GM19239 (cell line): Measurements from ENCODE around the gene NBEA.
"Not testable (repeated sequence)": the region's sequence is repeated elsewhere in the genome, so short reads cannot be mapped to it uniquely, and the experiment has no call there.

Experiments
- DNase-seq: peaks from one replicate; pipeline ENCODE4 v3.0.0; 2011; ENCODE audit warnings: low spot score; ENCODE audit not compliant: insufficient read length
- FAIRE-seq: peaks from 2 replicates; lab custom pipeline; 2011; peaks lifted over from hg19 to GRCh38; lab: Jason Lieb, UNC

The NBEA gene

DNA sequence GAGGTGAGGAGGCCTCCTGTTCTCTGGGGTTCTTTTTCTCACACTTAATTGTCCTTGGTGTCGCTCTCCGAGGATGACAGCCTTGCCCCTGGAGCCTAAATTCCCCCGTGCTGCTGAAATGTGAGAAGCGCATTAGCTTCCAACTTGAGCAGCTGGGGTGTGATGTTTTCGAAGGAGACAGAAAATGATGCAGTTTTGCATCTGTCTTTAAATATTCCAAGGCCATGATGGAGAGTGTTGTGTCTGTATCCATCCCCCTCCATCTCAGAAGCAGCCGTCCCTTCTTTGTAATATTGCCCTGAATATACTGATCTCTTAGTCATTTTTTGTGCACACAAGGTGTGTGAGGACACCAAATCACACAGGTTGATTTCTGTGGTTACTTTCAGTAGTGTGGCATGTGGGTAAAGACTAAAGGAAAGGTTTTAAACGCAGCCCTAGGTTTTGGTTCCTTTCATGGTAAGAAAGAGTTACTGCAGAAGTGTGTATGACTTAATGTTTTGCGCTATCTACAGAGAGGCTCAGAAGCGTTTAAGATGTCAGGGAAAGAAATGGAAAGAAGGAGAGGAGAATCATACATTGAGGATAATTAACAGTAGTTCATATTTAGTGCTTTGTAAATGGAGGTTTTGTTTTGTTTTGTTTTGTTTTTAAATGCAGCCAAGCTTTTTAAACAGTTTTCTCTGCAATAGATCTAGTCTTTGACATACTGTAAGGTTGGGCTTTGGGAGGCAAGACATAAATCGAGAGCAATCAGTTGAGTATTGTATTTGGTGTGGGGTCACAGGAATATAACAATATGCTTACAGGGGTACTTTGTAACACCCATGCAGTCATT is 1.6 kb downstream of the NBEA start:
- DNase-seq (no peak), FAIRE-seq (no peak)

DNA sequence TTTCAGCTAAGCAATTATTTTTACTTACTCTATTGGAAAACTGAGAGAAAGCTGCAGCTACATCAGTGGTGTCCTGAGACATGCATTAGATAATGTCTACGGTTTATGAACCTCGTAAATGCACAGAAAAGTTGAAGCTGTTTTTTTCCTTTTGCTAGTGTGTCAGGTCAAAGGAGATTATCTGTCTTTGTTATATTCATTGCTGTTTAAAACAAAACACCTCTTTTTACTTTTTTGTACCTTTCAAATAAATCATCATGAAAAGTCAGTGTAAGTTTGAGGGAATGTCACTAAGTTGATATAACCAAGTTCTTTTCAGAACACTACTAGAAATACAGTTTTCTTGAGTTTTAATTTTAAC is 2.2 kb downstream of the NBEA start:
- no peak for FAIRE-seq
- no peak for DNase-seq

DNA sequence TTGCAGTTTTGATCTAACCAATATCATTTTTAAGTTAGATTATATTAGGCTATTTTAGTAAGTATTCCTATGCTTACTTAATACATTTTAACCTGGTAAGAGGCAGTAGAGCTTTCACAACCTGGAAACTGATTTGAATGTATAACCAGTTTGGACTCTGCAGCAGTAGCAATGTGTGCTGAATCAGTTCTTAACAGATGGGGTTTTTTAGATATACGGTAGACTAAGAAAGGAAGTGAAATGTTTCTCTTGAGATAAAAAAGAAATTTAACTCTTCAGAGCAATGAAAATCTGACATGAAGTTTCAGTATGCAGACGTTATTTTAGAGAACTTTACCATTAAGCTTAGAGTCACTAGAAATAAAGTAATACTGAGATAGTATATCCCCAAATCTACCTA is 2.7 kb downstream of the NBEA start:
- FAIRE-seq = no peak
- no peak for DNase-seq

DNA sequence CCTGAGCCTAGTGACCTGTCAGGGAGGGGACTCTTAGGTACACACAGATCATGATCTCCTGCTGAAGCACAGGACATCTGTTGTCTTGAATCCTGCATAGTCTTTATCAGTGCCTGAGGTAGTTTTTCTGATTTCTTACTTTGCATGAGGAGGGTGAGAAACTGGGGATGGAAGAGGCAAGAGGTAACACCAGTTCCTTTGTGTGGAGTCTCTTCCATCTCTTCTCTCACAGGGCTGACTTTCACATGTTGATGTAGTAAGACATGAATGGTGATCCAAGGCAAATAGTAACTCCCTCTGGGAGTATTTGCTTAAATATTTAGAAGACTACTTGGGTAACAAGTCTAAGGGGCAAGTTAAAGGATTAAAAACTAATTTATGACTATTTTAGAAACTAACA is 9.5 kb downstream of the NBEA start:
- no peak for DNase-seq
- FAIRE-seq = no peak

DNA sequence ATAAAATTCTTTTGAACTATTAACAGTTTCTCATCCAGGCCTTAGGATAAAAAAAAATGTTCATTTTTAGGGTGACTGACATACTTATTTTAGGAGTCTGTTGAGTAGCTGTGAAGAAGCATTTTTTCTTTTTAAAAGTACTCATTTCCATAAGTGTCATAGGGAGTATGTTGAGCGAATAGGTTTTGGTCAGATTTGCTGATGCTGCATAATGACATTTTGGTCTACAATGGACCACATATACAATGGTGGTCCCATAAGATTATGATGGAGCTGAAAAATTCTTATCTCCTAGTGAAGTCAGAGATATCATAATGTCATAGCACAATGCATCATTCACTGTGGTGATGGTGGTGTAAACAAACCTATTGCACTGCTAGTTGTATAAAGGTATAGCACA is 17.4 kb downstream of the NBEA start:
- DNase-seq = no peak
- FAIRE-seq = no peak

DNA sequence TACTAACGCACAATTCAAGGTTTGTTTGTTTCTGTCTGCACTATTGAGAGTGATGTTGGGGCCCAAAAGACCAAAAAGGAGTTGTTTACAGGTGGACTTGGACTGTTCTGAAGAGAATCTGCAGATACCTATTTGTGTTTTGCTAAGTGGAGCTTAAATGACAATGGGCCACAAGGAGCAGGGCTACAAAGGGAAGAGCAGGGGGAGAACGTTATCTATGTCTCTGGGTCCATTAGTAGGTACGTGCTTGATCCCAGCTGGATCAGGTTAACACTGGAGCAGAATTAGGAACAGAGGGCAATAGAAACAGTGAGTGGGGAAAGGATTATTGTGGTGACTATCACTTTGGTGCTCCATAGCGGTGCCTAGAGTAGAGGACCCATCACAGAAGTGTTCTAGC is 22.5 kb downstream of the NBEA start:
- FAIRE-seq = no peak
- no peak for DNase-seq

DNA sequence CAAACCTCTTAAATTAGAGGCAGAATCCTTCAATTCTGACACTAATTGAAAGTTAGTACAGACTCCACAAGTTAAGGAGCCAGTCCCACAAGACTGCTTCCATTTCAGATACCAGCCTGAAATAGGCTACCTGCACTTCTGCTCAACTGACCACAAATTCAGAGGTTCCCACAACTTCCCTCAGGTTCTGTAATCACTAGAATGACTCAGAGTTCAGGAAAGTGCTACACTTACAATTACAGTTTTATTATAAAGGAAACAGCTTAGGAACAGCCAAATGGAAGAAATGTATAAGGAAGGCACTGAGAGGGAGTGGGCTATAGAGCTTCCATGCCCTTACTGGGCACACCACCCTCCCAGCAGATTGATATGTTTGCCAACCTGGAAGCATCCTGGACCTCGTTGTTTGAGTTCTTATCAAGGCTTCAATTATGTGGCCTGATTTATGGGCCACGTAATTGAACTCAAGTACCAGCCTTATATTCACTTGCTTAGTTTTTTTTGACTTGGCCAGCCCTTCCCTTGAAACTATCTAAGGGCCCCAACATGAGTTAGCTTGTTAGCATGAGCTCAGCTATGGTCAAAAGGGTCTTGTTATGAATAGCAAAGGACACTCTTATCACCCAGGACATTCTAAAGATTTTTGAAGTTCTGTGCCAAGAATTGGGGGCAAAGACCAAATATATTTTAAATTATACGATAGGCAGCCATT is 25.9 kb downstream of the NBEA start:
- no peak for FAIRE-seq

DNA sequence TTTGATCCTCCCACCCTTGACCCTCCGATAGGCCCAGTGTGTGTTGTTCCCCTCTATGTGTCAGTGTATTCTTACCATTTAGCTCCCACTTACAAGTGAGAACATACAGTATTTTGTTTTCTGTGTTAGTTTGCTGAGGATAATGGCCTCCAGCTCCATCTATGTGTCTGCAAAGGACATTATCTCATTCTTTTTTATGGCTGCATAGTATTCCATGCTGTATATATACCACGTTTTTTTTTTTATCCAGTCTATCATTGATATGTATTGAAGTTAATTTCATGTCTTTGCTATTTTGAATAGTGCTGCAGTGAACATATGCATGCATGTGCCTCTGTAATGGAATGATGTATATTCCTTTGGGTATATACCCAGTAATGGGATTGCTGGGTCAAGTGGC is 27.5 kb downstream of the NBEA start:
- not testable (repeated sequence) for FAIRE-seq, DNase-seq

More for the DNA sequence above, 25.9 kb downstream of the NBEA start:
- no peak for DNase-seq

DNA sequence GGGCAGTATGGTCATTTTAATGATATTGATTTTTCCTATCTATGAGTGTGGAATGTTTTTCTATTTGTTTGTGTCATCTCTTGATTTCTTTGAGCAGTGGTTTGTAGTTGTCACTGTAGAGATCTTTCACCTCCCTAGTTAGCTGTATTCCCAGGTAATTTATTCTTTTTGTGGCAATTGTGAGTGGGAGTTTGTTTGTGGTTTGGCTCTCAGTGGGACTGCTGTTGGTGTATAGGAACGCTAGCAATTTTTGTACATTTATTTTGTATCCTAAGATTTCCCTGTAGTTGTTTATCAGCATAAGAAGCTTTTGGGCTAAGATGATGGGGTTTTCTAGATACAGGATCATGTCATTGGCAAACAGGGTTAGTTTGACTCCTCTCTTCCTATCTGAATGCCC is 28.9 kb downstream of the NBEA start:
- DNase-seq (no peak), FAIRE-seq (no peak)

DNA sequence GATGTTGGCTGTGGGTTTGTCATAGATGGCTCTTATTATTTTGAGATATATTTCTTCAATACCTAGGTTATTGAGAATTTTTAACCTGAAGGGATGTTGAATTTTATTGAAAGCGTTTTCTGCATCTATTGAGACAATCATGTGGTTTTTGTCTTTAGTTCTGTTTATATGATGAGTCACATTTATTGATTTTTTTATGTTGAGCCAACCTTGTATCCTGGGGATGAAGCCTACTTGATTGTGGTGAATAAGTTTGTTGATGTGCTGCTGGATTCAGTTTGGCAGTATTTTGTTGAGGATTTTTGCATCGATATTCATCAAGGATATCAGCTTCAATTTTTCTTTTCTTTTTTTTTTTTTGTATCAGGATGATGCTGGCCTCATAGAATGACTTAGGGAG is 29.4 kb downstream of the NBEA start:
- FAIRE-seq (no peak), DNase-seq (no peak)

DNA sequence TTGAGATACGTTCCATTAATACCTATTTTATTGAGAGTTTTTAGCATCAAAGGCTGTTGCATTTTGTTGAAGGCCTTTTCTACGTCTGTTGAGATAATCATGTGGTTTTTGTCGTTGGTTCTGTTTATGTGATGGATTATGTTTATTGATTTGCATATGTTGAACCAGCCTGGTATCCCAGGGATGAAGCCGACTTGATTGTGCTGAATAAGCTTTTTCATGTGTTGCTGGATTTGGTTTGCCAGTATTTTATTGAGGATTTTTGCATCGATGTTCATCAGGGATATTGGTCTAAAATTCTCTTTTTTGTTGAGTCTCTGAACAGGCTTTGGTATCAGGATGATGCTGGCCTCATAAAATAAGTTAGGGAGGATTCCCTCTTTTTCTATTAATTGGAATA is 43.1 kb downstream of the NBEA start:
- not testable (repeated sequence) for DNase-seq, FAIRE-seq

DNA sequence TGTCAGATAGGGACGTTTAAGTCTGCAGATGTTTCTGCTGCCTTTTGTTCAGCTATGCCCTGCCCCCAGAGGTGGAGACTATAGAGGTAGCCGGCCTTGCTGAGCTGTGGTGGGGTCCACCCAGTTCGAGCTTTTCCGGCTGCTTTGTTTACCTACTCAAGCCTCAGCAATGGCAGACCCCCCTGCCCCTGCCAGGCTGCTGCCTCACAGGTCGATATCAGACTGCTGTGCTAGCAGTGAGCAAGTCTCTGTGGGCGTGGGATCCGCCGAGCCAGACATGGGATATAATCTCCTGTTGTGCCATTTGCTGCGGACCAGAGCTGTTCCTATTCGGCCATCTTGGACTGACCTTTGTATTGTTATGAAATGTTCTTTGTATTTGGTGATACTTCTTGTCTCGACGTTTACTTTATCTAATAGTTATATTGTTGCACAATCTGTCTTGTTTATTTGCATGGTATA is 46.3 kb downstream of the NBEA start:
- no peak for DNase-seq
- FAIRE-seq = no peak

DNA sequence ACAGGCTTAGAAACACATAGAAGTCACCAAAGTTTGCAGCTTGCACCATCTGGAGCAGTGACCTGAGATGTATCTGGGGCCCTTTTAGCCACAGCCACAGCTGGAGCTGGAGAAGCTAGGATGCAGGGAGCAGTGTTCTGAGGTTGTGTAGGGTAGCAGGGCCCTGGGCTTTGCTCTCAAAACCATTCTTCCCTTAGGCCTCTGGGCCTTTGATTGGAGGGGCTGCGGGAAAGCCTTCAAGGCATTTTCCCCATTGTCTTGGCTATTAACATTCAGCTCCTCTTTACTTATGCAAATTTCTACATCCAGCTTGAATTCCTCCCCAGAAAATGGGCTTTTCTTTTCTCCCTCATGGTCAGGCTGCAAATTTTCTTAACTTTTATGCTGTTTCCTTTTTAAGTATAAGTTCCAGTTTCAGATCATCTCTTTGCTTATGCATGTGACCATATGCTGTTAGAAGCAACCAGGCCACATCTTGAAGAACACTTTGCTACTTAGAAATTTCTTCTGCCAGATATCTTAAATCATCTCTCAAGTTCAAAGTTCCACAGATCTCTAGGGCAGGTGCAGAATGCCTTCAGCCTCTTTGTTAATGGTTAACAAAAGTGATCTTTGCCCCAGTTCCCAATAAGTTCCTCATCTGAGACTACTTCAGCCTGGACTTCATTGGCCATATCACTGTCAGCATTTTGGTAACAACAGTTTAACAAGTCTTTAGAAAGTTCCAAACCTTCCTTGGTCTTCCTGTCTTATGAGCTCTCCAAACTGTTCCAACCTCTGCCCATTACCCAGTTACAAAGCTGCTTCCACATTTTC is 48.5 kb downstream of the NBEA start:
- FAIRE-seq (no peak), DNase-seq (no peak)

DNA sequence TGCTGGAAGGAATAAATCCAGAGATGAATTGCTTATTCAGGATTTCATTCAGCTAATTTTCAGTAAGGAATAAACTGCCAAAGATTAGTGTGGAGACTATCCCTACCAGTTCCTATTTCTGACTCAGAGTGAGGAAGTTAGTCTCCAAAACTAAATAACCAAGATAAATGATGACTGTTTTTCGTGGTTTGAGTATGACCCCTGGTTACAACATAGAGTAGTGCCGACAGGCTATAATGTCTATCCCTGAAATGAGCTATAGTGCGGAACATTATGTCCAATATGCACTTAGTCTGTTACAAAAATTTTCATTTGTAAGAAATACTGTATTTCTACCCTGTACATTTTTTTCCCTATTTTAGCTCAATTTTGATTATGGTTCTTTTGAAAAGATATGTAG is 51.4 kb downstream of the NBEA start:
- DNase-seq = no peak
- no peak for FAIRE-seq

DNA sequence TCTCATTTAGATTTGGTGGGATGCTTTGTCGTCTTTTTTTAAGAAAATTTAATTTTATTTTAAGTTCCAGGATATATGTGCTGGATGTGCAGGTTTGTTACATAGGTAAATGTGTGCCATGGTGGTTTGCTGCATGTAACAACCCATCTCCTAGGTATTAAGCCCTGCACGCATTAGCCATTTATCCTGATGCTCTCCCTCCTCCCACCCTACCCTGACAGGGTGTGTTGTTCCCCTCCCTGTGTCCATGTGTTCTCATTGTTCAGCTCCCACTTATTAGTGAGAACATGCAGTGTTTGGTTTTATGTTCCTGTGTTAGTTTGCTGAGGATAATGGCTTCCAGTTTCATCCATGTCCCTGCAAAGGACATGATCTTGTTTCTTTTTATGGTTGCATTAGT is 61.7 kb downstream of the NBEA start:
- DNase-seq = not testable (repeated sequence)

DNA sequence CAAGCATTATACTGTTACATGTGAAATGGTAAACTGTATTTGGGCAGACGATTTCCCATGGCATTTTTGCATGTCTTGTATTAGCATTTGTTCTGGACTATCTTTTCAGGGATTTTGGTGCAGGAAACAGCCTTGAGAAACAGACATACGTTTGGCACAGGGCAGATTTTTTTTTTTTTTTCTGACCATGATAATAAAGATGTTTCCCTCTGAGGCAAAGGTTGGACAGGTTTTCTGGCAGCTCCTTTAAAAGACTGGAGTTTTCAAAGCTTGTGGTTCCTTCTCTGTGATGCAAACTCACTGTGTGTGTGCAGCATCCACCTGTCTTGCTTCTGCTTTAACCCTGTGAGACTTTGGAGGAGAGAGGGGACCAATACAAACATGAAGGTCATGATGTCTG is 63.0 kb downstream of the NBEA start:
- FAIRE-seq (no peak), DNase-seq (no peak)

More for the DNA sequence above, 61.7 kb downstream of the NBEA start:
- not testable (repeated sequence) for FAIRE-seq

DNA sequence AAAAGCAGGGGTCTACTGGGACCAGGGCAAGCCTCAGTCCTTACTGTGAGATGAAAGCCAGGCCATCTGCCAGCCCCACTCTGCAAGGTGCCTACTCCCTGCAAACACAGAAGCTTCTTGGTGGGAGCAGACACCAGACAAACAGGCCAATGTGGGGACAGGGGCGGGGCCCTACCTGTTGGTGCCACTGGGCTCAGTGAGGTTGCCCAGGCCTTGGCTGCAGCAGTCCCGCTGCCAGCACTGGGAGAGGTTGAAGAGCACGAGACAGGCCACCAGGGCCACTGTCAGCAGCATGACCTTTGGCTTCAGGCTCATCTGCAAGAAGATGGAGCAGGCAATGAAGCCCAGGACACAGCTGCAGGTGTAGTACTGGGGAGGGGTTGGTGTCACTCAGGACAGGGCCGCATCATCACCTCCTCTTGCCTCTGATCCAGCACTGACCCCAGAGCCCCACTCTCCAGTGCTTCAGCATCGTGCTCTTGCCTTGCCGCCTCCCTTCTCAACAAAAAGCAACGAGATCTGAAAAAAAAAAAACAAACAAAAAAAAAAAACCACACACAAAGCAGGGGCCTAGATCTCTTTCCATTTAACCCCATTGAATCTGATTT is 72.6 kb downstream of the NBEA start:
- no peak for DNase-seq
- FAIRE-seq = no peak

DNA sequence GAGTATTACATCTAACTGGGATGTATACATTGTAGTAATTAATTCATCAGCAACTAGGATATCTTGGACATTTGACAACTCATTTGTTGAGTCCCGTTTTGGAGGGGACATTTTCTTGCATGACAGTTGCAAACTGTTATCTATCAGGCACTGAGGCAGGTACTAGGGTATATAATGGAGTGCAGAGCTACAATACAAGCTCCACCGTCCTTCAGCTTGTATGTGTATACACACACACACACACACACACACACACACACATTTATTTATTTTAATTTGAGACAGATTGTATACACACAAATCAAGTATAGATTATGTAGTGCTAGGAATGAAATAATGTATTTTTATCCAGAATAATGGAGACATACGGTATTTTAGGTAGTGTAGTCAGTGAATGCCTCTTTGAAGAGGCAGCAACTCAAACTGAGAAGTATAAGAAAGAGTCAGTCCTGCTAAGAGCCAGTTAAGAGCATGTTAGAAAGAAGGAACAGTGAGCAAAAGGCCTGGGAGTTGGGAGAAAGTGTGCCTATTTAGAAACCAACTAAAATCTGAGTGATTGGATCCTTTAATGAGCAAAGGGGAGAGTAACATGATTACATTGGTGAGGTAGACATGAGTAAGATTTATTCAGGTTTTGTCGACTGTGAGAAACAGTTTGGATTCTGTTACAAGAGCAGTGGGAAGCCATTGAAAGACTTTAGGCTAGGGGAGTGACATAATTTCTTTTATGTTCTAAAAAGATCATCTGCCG is 74.5 kb downstream of the NBEA start:
- DNase-seq (no peak), FAIRE-seq (no peak)

DNA sequence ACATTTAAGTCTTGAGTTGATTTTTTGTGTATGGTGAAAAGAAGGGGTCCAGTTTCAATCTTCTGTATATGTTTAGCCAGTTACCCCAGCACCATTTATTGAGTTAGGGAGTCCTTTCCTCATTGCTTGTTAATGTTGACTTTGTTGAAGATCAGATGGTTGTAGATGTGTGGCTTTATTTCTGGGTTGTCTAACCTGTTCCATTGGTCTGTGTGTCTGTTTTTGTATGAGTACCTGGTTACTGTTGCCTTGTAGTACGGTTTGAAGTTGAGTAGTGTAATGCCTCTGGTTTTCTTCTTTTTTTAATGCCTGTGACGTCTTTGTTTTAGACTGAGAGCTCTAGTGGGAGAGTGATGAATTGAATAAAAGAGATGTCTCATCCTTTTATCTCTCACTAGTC is 83.2 kb downstream of the NBEA start:
- no peak for DNase-seq
- FAIRE-seq = no peak
